Psoas muscle (tissue), 8 donors: Measurements from ENCODE around the gene HDLBP. TPM values are rescaled to one million over a fixed set of nuclear protein-coding genes. Genes with fewer than 3 reads are reported as not detected.

ENCODE experiments used
- ATAC-seq, 4 donors: fragments of 200-7000 bp; cut with Tn5 transposase; one replicate each; pipeline ENCODE4 v1.9.1; 2020; ENCODE audit warnings: moderate library complexity in 3 of 4, mild to moderate bottlenecking in 2 of 4
- DNase-seq, 2 donors: peaks; one replicate each; pipeline ENCODE4 v3.0.0-alpha.2; 2020
- H3K27ac ChIP-seq: fragments of 200-600 bp; one replicate; pipeline ENCODE4 v1.8.0; 2022
- H3K27me3 ChIP-seq, 3 donors: fragments of 200-600 bp in 1 of 3; one replicate each; pipeline versions ENCODE4 v1.6.1 to v1.8.0; 2013 to 2022; ENCODE audit warnings: low read length in 2 of 3, mild to moderate bottlenecking in 2 of 3, moderate library complexity in 1 of 3; ENCODE audit not compliant: insufficient read depth in 3 of 3
- H3K36me3 ChIP-seq, 2 donors: fragments of 200-600 bp in 1 of 2; one replicate each; pipeline versions ENCODE4 v1.6.1 to v1.8.0; 2013 to 2022; ENCODE audit warnings: low read depth in 1 of 2, mild to moderate bottlenecking in 1 of 2, moderate library complexity in 1 of 2; ENCODE audit not compliant: insufficient read depth in 1 of 2
- H3K4me1 ChIP-seq: fragments of 200-600 bp; one replicate; pipeline ENCODE4 v1.8.0; 2022
- H3K4me3 ChIP-seq: fragments of 200-600 bp; one replicate; pipeline ENCODE4 v1.8.0; 2022; ENCODE audit warnings: mild to moderate bottlenecking
- H3K9me3 ChIP-seq: fragments of 200-600 bp; one replicate; pipeline ENCODE4 v1.8.0; 2022
- CTCF ChIP-seq: fragments of 200-600 bp; IDR thresholded peaks from one replicate; pipeline ENCODE4 v1.8.0; 2022; ENCODE audit warnings: antibody characterized with exemption
- WGBS, 3 donors: extraction: QIAGEN DNeasy Blood & Tissue Kit; methylation state at CpG; one replicate each; pipeline versions ENCODE4 v1.1.6 to v1.1.7; 2013; 5-methylcytosine and 5-hydroxymethylcytosine counted together
- intact Hi-C, 2 donors: fragments of 100-400 bp; cut with DNase I; formaldehyde crosslinking; loops; one replicate each; pipeline versions ENCODE4 v1.11.0 to v1.14.2; 2022
- polyA plus RNA-seq, 3 donors: library from polyadenylated mRNA; stranded (reverse); fragments of 200-250 nt; gene quantifications; one replicate each; pipeline ENCODE4 v1.2.3, GENCODE V29; 2013
- total RNA-seq, 4 donors: library from RNA; stranded (reverse); fragmentation: NEBNext Ultra II Directional in 2 of 4; extraction: Animal tissue kit (Norgen Biotek cat#: 25700) in 2 of 4; gene quantifications; one replicate each; pipeline versions ENCODE4 v1.2.1 to v1.2.4, GENCODE V29; 2021 to 2023
- donor health status: healthy with polysubstance abuse.
- donor health status: DM: no; HTN: no; CAD: no; lungs with moderate emphysema.
- donor health status: Bipolar disorder and iron deficiency.
- donor health status: healthy.
- donor health status: DM: yes; HTN: yes; CAD: no.
- donor health status: DM: no; HTN: no; CAD: no.
- donor health status: DM: no; HTN: no; CAD: no.
- donor health status: DM: yes; HTN: yes; CAD: no.

Gene HDLBP
- total and polyA plus RNA-seq, 7 donors = 264 to 526 (median 421) TPM

GRCh38 chr2:241309684-241310117, 5.8 kb downstream of the HDLBP start:
- H3K36me3 ChIP-seq = no peaks in the 10 kb centered on the region
- peak overlapping the region; percentile 14 for H3K27ac ChIP-seq
- intact Hi-C loops = no loop called here
- no peaks in the 10 kb centered on the region for H3K9me3 ChIP-seq
- DNase-seq (no peak), ATAC-seq (no peak)
- no peaks in the 10 kb centered on the region for H3K27me3 ChIP-seq
- TF ChIP-seq CTCF = no peak
- H3K4me3 ChIP-seq = no peak overlapping the region
- 60 to 82% (median 65%) methylated on average over 2 of the region's 2 CpGs for WGBS, 3 donors
- peaks cover 89% of the 10 kb centered on the region for H3K4me1 ChIP-seq

GRCh38 chr2:241308832-241309500, 6.5 kb downstream of the HDLBP start:
- Histone ChIP-seq H3K9me3 (no peaks in the 10 kb centered on the region), H3K4me3 (no peak overlapping the region), H3K36me3 (no peaks in the 10 kb centered on the region), H3K27me3 (no peaks in the 10 kb centered on the region), H3K4me1 (peaks cover 93% of the 10 kb centered on the region), H3K27ac (peak overlapping the region; percentile 14)
- intact Hi-C loops = no loop called here
- no peak for ATAC-seq
- no peak for DNase-seq
- TF ChIP-seq CTCF = no peak
- WGBS, 3 donors = 83 to 90% (median 86%) methylated on average over 18 of the region's 18 CpGs

DNA sequence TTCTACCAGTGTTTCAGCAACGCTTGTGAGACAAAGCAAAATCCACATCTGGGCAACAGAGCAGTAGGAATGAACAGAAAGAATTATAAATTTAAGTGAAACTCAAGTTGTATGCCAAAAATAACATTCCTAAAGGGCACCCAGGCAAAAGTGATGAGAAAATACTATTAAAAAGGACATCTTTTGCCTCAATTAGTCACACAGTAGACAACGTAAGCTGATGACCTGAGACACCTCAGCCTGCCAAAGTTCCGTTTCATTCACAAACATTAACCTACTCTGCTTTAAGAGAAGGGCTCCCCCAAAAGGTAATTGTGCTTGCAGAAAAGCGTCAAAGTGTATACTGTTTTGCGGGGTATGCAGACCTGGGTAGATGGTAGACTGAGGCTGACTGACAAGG, 7.2 kb downstream of the HDLBP start:
- 77 to 85% (median 78%) methylated on average over 5 of the region's 5 CpGs for WGBS, 3 donors
- TF ChIP-seq CTCF = no peak
- Histone ChIP-seq H3K9me3 (no peaks in the 10 kb centered on the region), H3K36me3 (no peaks in the 10 kb centered on the region), H3K4me3 (no peak overlapping the region), H3K4me1 (peaks cover 93% of the 10 kb centered on the region), H3K27me3 (no peaks in the 10 kb centered on the region), H3K27ac (no peak overlapping the region)
- intact Hi-C loops = no loop called here
- no peak for DNase-seq
- ATAC-seq = no peak

- H3K36me3 ChIP-seq = no peaks in the 10 kb centered on the region
- H3K27me3 ChIP-seq = no peaks in the 10 kb centered on the region
- intact Hi-C loops = no loop called here
- H3K4me1 ChIP-seq = peaks cover 93% of the 10 kb centered on the region
- H3K9me3 ChIP-seq = no peaks in the 10 kb centered on the region
- no peak for DNase-seq
- ATAC-seq = no peak
- TF ChIP-seq CTCF = no peak
- WGBS, 3 donors = 89 to 92% (median 90%) methylated on average over 6 of the region's 6 CpGs
- H3K27ac ChIP-seq = no peak overlapping the region
- H3K4me3 ChIP-seq = no peak overlapping the region
These were observed 8.4 kb downstream of the HDLBP start for GRCh38 chr2:241307055-241307454.
